Measurements from ENCODE around the gene EXOC4. TPM values are rescaled to one million over a fixed set of nuclear protein-coding genes. Genes with fewer than 3 reads are reported as not detected.

Gene EXOC4
- total RNA-seq, 2 donors from 2014 or later: 106 to 115 TPM

DNA sequence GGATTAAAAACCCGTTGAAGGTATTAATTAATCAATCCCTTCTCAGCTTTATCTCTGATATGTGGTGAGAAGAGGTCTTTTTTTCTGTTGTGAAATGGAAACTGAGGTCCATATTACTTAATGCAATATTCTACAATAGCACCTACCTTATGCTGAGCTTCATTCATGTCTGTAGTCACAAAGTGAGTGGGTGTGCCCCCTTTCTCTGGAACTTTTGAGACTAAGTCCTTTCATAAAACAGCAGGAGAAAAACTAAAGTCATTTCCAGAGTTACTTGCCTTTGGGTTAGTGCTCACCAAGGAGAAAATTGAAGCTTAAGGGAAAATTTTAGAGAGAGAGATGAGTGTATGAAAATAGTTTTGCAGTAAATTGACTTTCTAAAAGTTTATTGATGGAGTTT lies 61.2 kb downstream of the EXOC4 start:
- H3K4me1 Mint-ChIP-seq: peaks cover 11% of the 10 kb centered on the region
- WGBS, 2 experiments (ENCODE audit: insufficient coverage in 1 of 2, insufficient read length in 1 of 2): 100% methylated on average over 1 of the region's 1 CpG; no CpG with 5 or more reads in 1 of the 2 experiments
- no peaks in the 10 kb centered on the region for H3K9me3 ChIP-seq (ENCODE audit: control insufficient read depth, low read length)
- no peaks in the 10 kb centered on the region for H3K4me1 ChIP-seq (ENCODE audit: control insufficient read depth, insufficient read depth, low read length)
- H3K4me3 ChIP-seq (ENCODE audit: low read length): no peak overlapping the region
- H3K27me3 ChIP-seq (ENCODE audit: control insufficient read depth, insufficient read depth, low read length, poor library complexity, severe bottlenecking): peaks cover 5% of the 10 kb centered on the region
- peaks cover 4% of the 10 kb centered on the region for H3K36me3 ChIP-seq (ENCODE audit: control insufficient read depth, insufficient read depth, low read length)
- H3K27ac ChIP-seq (ENCODE audit: low read depth, low read length): no peak overlapping the region
- TF ChIP-seq, protein P1, sequence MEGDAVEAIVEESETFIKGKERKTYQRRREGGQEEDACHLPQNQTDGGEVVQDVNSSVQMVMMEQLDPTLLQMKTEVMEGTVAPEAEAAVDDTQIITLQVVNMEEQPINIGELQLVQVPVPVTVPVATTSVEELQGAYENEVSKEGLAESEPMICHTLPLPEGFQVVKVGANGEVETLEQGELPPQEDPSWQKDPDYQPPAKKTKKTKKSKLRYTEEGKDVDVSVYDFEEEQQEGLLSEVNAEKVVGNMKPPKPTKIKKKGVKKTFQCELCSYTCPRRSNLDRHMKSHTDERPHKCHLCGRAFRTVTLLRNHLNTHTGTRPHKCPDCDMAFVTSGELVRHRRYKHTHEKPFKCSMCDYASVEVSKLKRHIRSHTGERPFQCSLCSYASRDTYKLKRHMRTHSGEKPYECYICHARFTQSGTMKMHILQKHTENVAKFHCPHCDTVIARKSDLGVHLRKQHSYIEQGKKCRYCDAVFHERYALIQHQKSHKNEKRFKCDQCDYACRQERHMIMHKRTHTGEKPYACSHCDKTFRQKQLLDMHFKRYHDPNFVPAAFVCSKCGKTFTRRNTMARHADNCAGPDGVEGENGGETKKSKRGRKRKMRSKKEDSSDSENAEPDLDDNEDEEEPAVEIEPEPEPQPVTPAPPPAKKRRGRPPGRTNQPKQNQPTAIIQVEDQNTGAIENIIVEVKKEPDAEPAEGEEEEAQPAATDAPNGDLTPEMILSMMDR (conservative IDR thresholded peaks at IDR 0.05): no peak
- H3K4me3 Mint-ChIP-seq: no peak overlapping the region
- no peak overlapping the region for H3K9ac ChIP-seq (ENCODE audit: extremely low read depth, low read length, poor library complexity, severe bottlenecking)
- no peaks in the 10 kb centered on the region for H3K9me3 Mint-ChIP-seq
- H3K27ac Mint-ChIP-seq: no peak overlapping the region
- peaks cover 20% of the 10 kb centered on the region for H3K36me3 Mint-ChIP-seq (ENCODE audit: low read depth)
- peaks cover 4% of the 10 kb centered on the region for H3K27me3 Mint-ChIP-seq (ENCODE audit: insufficient read depth)
- DNase-seq: no peak

DNA sequence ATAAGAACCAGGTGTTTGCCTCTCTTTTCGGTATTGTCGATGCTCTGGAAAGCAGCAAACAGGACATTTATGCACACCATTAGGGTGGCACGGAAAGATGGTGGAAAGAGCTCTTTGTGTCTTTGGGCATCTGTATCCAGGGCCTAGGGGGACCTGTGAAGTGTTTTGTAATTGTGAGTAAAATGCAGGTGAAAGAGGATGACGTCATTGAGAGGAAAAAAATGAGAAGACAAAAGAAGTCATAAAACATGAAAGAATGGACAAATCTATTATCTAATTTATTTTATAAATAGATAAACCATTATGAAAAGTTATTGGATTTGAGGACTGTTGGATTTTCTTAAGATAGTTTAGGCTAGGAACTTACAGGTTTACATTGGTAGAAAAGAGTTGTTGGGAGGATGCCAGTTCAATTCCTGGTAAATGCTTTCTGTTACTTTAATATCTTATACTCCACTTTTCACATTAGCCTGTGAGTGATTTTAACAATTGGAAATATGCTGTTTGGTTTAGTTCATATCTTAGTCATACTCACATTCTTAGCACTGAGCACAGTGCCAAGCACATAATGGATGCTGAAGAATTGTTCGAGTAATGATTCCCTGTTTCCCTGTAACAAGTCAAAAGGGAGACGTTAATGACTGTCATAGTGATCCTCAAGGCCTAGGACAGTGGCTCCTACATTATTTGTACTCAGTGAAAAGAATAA lies 62.6 kb downstream of the EXOC4 start:
- TF ChIP-seq, protein P1 (conservative IDR thresholded peaks at IDR 0.05): no peak

DNA sequence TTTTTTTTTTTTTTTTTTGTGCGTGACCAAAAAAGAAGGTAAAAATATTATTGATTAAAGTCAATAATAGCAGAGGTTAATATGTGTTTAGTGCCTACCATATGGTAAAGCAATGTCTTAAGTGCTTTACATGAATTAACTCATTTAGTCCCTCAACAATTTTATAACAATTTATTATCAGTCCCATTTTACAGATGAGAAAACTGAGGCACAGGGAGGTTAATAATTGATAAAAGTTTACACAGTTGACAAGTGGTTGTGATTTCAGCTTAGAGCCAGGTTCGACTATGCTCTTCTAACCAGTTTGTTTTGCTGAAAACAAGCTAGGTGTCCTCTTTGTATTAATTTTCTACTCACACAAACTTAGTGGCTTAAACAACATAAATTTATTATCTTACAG lies 67.0 kb downstream of the EXOC4 start:
- H3K9ac ChIP-seq (ENCODE audit: extremely low read depth, low read length, poor library complexity, severe bottlenecking): no peak overlapping the region
- WGBS, 2 experiments (ENCODE audit: insufficient coverage in 1 of 2, insufficient read length in 1 of 2): 100% methylated on average over 1 of the region's 2 CpGs; no CpG with 5 or more reads in 1 of the 2 experiments
- Mint-ChIP-seq H3K4me3 (no peak overlapping the region), H3K27ac (no peak overlapping the region), H3K4me1 (no peaks in the 10 kb centered on the region), H3K9me3 (peaks cover 35% of the 10 kb centered on the region), H3K36me3 (ENCODE audit: low read depth) (peaks cover 64% of the 10 kb centered on the region), H3K27me3 (ENCODE audit: insufficient read depth) (no peaks in the 10 kb centered on the region)
- H3K4me1 ChIP-seq (ENCODE audit: control insufficient read depth, insufficient read depth, low read length): no peaks in the 10 kb centered on the region
- peaks cover 9% of the 10 kb centered on the region for H3K9me3 ChIP-seq (ENCODE audit: control insufficient read depth, low read length)
- no peaks in the 10 kb centered on the region for H3K27me3 ChIP-seq (ENCODE audit: control insufficient read depth, insufficient read depth, low read length, poor library complexity, severe bottlenecking)
- no peak overlapping the region for H3K27ac ChIP-seq (ENCODE audit: low read depth, low read length)
- no peak overlapping the region for H3K4me3 ChIP-seq (ENCODE audit: low read length)
- H3K36me3 ChIP-seq (ENCODE audit: control insufficient read depth, insufficient read depth, low read length): peaks cover 29% of the 10 kb centered on the region
- TF ChIP-seq, protein P1 (conservative IDR thresholded peaks at IDR 0.05): no peak
- DNase-seq: no peak

More for the DNA sequence above, 62.6 kb downstream of the EXOC4 start:
- H3K9me3 ChIP-seq (ENCODE audit: control insufficient read depth, low read length): no peaks in the 10 kb centered on the region
- peaks cover 16% of the 10 kb centered on the region for H3K36me3 ChIP-seq (ENCODE audit: control insufficient read depth, insufficient read depth, low read length)
- peaks cover 3% of the 10 kb centered on the region for H3K4me1 Mint-ChIP-seq
- DNase-seq: no peak
- WGBS, 2 experiments (ENCODE audit: insufficient coverage in 1 of 2, insufficient read length in 1 of 2): 94 to 97% methylated on average over 5 to 6 of the region's 6 CpGs
- no peak overlapping the region for H3K4me3 ChIP-seq (ENCODE audit: low read length)
- no peak overlapping the region for H3K4me3 Mint-ChIP-seq
- no peaks in the 10 kb centered on the region for H3K4me1 ChIP-seq (ENCODE audit: control insufficient read depth, insufficient read depth, low read length)
- H3K9me3 Mint-ChIP-seq: peaks cover 3% of the 10 kb centered on the region
- peaks cover 4% of the 10 kb centered on the region for H3K27me3 Mint-ChIP-seq (ENCODE audit: insufficient read depth)
- peaks cover 30% of the 10 kb centered on the region for H3K36me3 Mint-ChIP-seq (ENCODE audit: low read depth)
- no peak overlapping the region for H3K9ac ChIP-seq (ENCODE audit: extremely low read depth, low read length, poor library complexity, severe bottlenecking)
- H3K27ac Mint-ChIP-seq: no peak overlapping the region
- H3K27ac ChIP-seq (ENCODE audit: low read depth, low read length): no peak overlapping the region
- H3K27me3 ChIP-seq (ENCODE audit: control insufficient read depth, insufficient read depth, low read length, poor library complexity, severe bottlenecking): peaks cover 5% of the 10 kb centered on the region
